ENCODE data around the gene NINJ1.

The NINJ1 gene

DNA sequence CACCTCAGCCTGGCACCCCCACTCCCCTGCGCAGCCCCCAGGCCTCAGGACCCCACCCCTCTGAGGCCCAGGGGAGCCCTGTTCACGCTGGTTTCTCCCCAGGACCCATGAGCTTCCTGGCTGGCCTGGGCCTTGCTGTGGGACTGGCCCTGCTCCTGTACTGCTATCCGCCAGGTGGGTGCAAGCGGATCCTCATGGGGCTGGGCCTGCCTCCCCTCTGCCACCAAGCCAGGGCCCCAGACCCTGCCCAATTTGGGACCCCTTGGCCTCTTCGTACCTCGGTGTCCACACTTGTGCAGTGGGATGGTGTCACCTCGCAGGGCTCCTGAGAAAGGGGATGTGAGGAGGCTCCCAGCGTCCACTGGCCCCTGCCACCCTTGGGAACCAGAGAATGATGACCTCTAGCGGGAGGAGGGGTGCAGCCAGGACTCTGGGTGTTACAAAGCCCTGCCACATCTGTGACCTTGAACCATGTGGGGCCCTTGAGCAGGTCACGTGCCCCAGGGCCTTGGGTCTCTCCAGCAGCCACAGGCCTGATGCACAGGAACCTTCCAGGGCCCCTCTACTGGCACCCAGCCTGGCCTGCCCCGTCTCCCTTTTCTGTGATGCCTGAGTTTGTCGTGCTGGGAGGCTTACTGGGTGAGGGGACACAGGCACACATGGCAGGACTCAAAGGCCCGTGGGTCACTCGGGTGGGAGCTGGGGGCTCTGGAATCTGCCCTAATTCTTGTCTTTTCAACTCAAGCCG is 21.8 kb downstream of the NINJ1 start:
- Histone ChIP-seq H3K36me3 (replicated peaks in 1 of 2; ENCODE audit: control insufficient read depth in 2 of 2, insufficient read depth in 2 of 2, low read length in 2 of 2) (peaks cover 0 to 5% of the 10 kb centered on the region in 2 donors), H4K8ac (ENCODE audit: low read depth, low read length) (no peak overlapping the region), H2BK15ac (ENCODE audit: low read length) (no peak overlapping the region), H3K4me3 (ENCODE audit: low read length in 2 of 2) (no peak overlapping the region), H2BK5ac (ENCODE audit: low read length) (peak overlapping the region; percentile 39), H3K18ac (ENCODE audit: low read length) (peak overlapping the region; percentile 28), H3K23ac (ENCODE audit: low read depth, low read length, poor library complexity) (peak overlapping the region; percentile 85), H2BK12ac (ENCODE audit: low read length) (peak overlapping the region; percentile 22), H2AK5ac (ENCODE audit: low read depth, low read length) (peak overlapping the region; percentile 28), H3K4me2 (ENCODE audit: insufficient read depth, low read length, poor library complexity, severe bottlenecking) (no peak overlapping the region), H4K91ac (ENCODE audit: low read depth, low read length, poor library complexity) (no peak overlapping the region), H3K9me3 (replicated peaks in 1 of 2; ENCODE audit: control insufficient read depth in 2 of 2, insufficient read depth in 1 of 2, low read depth in 1 of 2, low read length in 2 of 2) (no peaks in the 10 kb centered on the region), H3K4ac (ENCODE audit: low read length) (no peak overlapping the region), H3K79me1 (ENCODE audit: low read depth, low read length) (peaks cover 2% of the 10 kb centered on the region), H2BK120ac (ENCODE audit: low read depth, low read length) (peak overlapping the region; percentile 41), H3K14ac (ENCODE audit: low read length) (no peak overlapping the region), H3K4me1 (ENCODE audit: control insufficient read depth in 2 of 2, insufficient read depth in 1 of 2, low read depth in 1 of 2, low read length in 2 of 2) (peaks cover 0 to 5% of the 10 kb centered on the region in 2 donors), H3K9ac (ENCODE audit: low read depth, low read length, poor library complexity) (peak overlapping the region; percentile 44), H3K27me3 (ENCODE audit: control insufficient read depth in 3 of 3, insufficient read depth in 3 of 3, low read depth in 1 of 3, low read length in 3 of 3) (no peaks in the 10 kb centered on the region), H3K27ac (replicated peaks; ENCODE audit: low read length) (no peak overlapping the region), H2AFZ (ENCODE audit: low read length) (no peak overlapping the region)
- no peak for DNase-seq (ENCODE audit: low spot score)
- no CpG with 5 or more reads among the region's 15 CpGs for WGBS, 2 donors (ENCODE audit: extremely low coverage in 2 of 2, insufficient read length in 2 of 2, insufficient replicate concordance in 1 of 2)

DNA sequence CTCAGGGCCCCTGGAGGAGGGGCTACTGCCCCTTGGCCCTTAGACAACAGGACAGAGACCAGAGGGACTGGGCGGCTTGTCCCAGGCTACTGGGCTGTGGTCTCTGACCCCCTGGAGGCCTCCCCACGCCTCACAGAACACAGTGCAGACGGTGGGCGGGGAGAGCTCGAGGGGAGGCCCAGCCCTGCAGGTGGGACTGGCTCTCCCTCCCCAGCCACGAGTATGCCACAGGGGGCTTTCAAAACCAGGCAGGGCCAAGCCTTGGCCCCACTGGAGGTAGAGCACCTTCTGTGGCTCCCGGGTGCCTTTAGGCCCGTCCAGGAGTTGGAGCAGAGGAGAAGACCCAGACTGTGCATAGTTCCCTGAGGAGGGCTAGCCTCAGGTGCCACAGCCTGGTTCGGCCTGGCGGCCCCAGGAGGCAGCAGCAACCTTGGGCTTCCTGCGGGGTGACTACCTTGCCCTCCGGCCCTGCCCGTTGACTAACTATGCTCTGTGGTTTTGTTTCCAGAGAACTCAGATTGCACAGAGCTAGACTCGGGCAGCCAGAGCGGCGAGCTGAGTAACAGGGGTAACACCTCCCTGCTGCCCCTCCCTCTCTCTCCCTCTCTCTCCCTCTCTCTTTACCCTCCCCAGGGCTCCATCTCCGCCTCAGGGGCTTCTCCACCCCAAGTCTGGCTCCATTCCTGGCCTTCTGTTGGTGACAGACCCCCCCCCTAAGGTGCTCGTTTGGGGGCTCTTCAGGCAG is 22.5 kb downstream of the NINJ1 start:
- Histone ChIP-seq H3K4me1 (ENCODE audit: control insufficient read depth in 2 of 2, insufficient read depth in 1 of 2, low read depth in 1 of 2, low read length in 2 of 2) (peaks cover 0 to 5% of the 10 kb centered on the region in 2 donors), H3K27me3 (ENCODE audit: control insufficient read depth in 3 of 3, insufficient read depth in 3 of 3, low read depth in 1 of 3, low read length in 3 of 3) (no peaks in the 10 kb centered on the region), H3K27ac (replicated peaks; ENCODE audit: low read length) (no peak overlapping the region), H3K9me3 (replicated peaks in 1 of 2; ENCODE audit: control insufficient read depth in 2 of 2, insufficient read depth in 1 of 2, low read depth in 1 of 2, low read length in 2 of 2) (no peaks in the 10 kb centered on the region), H3K79me1 (ENCODE audit: low read depth, low read length) (peaks cover 2% of the 10 kb centered on the region), H3K4ac (ENCODE audit: low read length) (peak overlapping the region; percentile 76), H3K9ac (ENCODE audit: low read depth, low read length, poor library complexity) (peak overlapping the region; percentile 60), H3K23ac (ENCODE audit: low read depth, low read length, poor library complexity) (peak overlapping the region; percentile 85), H2AK5ac (ENCODE audit: low read depth, low read length) (no peak overlapping the region), H2BK5ac (ENCODE audit: low read length) (peak overlapping the region; percentile 66), H3K14ac (ENCODE audit: low read length) (no peak overlapping the region), H2BK12ac (ENCODE audit: low read length) (peak overlapping the region; percentile 41), H2AFZ (ENCODE audit: low read length) (no peak overlapping the region), H3K18ac (ENCODE audit: low read length) (no peak overlapping the region), H3K36me3 (replicated peaks in 1 of 2; ENCODE audit: control insufficient read depth in 2 of 2, insufficient read depth in 2 of 2, low read length in 2 of 2) (peaks cover 0 to 5% of the 10 kb centered on the region in 2 donors), H2BK120ac (ENCODE audit: low read depth, low read length) (no peak overlapping the region), H2BK15ac (ENCODE audit: low read length) (no peak overlapping the region), H4K8ac (ENCODE audit: low read depth, low read length) (no peak overlapping the region), H3K4me2 (ENCODE audit: insufficient read depth, low read length, poor library complexity, severe bottlenecking) (no peak overlapping the region), H3K4me3 (ENCODE audit: low read length in 2 of 2) (no peak overlapping the region), H4K91ac (ENCODE audit: low read depth, low read length, poor library complexity) (no peak overlapping the region)
- DNase-seq (ENCODE audit: low spot score): no peak
- WGBS, 2 donors (ENCODE audit: extremely low coverage in 2 of 2, insufficient read length in 2 of 2, insufficient replicate concordance in 1 of 2): no CpG with 5 or more reads among the region's 18 CpGs

DNA sequence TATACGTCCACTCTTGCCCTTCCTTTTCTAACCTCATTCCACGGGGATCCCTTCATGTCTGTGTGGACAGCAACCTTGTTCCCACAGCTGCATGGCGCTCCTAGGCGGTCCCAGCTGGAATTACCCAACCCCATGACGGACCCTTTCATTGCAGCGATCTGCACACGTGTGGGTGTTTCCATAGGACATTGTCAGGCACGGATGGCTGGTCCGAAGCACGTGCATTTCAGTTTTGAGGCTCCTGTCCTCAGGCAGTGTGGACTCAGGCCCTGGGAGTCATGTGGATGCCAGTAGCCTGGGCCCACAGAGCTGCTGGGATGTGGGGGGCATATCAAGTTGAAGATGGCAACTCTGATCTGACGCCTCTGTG is 23.1 kb downstream of the NINJ1 start:
- no peak for DNase-seq (ENCODE audit: low spot score)
- H2AFZ ChIP-seq (ENCODE audit: low read length): no peak overlapping the region

DNA sequence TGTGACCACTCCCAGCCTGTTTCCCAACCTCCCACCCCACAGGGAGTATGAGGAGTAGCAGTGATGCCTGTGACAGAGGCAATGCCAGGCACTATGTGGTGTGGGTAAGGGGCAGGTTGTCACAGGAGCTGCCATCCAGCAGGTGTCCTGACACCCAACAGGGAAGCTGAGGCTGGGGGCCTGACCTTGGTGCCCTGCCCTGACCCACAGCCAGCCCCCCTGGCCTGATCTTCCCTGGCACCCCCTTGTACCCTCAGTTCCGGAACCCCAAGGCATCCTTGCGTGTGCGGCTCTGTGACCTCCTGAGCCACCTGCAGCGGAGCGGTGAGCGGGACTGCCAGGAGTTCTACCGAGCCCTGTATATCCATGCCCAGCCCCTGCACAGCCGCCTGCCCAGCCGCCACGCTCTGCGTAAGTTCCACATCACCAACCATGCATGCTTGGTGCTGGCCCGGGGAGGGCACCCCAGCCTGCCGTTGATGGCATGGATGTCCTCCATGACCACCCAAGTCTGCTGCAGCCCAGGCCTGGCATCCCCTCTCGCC is 23.7 kb downstream of the NINJ1 start:
- DNase-seq (ENCODE audit: low spot score): no peak
- no peak overlapping the region for H2BK5ac ChIP-seq (ENCODE audit: low read length)
- H2BK15ac ChIP-seq (ENCODE audit: low read length): no peak overlapping the region
- peak overlapping the region; percentile 21 for H3K14ac ChIP-seq (ENCODE audit: low read length)
- H3K27me3 ChIP-seq (ENCODE audit: control insufficient read depth in 3 of 3, insufficient read depth in 3 of 3, low read depth in 1 of 3, low read length in 3 of 3): no peaks in the 10 kb centered on the region
- no peak overlapping the region for H3K4me2 ChIP-seq (ENCODE audit: insufficient read depth, low read length, poor library complexity, severe bottlenecking)
- H2AFZ ChIP-seq (ENCODE audit: low read length): no peak overlapping the region
- no peak overlapping the region for H3K9ac ChIP-seq (ENCODE audit: low read depth, low read length, poor library complexity)
- H4K8ac ChIP-seq (ENCODE audit: low read depth, low read length): peak overlapping the region; percentile 43
- H2BK12ac ChIP-seq (ENCODE audit: low read length): peak overlapping the region; percentile 58
- no peak overlapping the region for H3K4me3 ChIP-seq (ENCODE audit: low read length in 2 of 2)
- no peak overlapping the region for H3K18ac ChIP-seq (ENCODE audit: low read length)
- H2BK120ac ChIP-seq (ENCODE audit: low read depth, low read length): no peak overlapping the region
- no peak overlapping the region for H3K27ac ChIP-seq (replicated peaks; ENCODE audit: low read length)
- no peak overlapping the region for H4K91ac ChIP-seq (ENCODE audit: low read depth, low read length, poor library complexity)
- H3K36me3 ChIP-seq (replicated peaks in 1 of 2; ENCODE audit: control insufficient read depth in 2 of 2, insufficient read depth in 2 of 2, low read length in 2 of 2): peaks cover 0 to 5% of the 10 kb centered on the region in 2 donors
- H3K79me1 ChIP-seq (ENCODE audit: low read depth, low read length): peaks cover 2% of the 10 kb centered on the region
- no peak overlapping the region for H3K4ac ChIP-seq (ENCODE audit: low read length)
- WGBS, 2 donors (ENCODE audit: extremely low coverage in 2 of 2, insufficient read length in 2 of 2, insufficient replicate concordance in 1 of 2): no CpG with 5 or more reads among the region's 14 CpGs
- no peaks in the 10 kb centered on the region for H3K4me1 ChIP-seq (ENCODE audit: control insufficient read depth in 2 of 2, insufficient read depth in 1 of 2, low read depth in 1 of 2, low read length in 2 of 2)
- H3K23ac ChIP-seq (ENCODE audit: low read depth, low read length, poor library complexity): peak overlapping the region; percentile 95
- peak overlapping the region; percentile 56 for H2AK5ac ChIP-seq (ENCODE audit: low read depth, low read length)
- H3K9me3 ChIP-seq (replicated peaks in 1 of 2; ENCODE audit: control insufficient read depth in 2 of 2, insufficient read depth in 1 of 2, low read depth in 1 of 2, low read length in 2 of 2): no peaks in the 10 kb centered on the region

More for the DNA sequence above, 23.1 kb downstream of the NINJ1 start:
- H3K23ac ChIP-seq (ENCODE audit: low read depth, low read length, poor library complexity): peak overlapping the region; percentile 65
- H3K9ac ChIP-seq (ENCODE audit: low read depth, low read length, poor library complexity): peak overlapping the region; percentile 60
- no peak overlapping the region for H3K4me3 ChIP-seq (ENCODE audit: low read length in 2 of 2)
- peak overlapping the region; percentile 66 for H2BK5ac ChIP-seq (ENCODE audit: low read length)
- H3K14ac ChIP-seq (ENCODE audit: low read length): no peak overlapping the region
- H3K4ac ChIP-seq (ENCODE audit: low read length): no peak overlapping the region
- H3K27ac ChIP-seq (replicated peaks; ENCODE audit: low read length): no peak overlapping the region
- H2BK12ac ChIP-seq (ENCODE audit: low read length): no peak overlapping the region
- no peak overlapping the region for H4K91ac ChIP-seq (ENCODE audit: low read depth, low read length, poor library complexity)
- peaks cover 0 to 5% of the 10 kb centered on the region in 2 donors for H3K36me3 ChIP-seq (replicated peaks in 1 of 2; ENCODE audit: control insufficient read depth in 2 of 2, insufficient read depth in 2 of 2, low read length in 2 of 2)
- peaks cover 2% of the 10 kb centered on the region for H3K79me1 ChIP-seq (ENCODE audit: low read depth, low read length)
- no peaks in the 10 kb centered on the region for H3K9me3 ChIP-seq (replicated peaks in 1 of 2; ENCODE audit: control insufficient read depth in 2 of 2, insufficient read depth in 1 of 2, low read depth in 1 of 2, low read length in 2 of 2)
- no peak overlapping the region for H2AK5ac ChIP-seq (ENCODE audit: low read depth, low read length)
- H4K8ac ChIP-seq (ENCODE audit: low read depth, low read length): no peak overlapping the region
- WGBS, 2 donors (ENCODE audit: extremely low coverage in 2 of 2, insufficient read length in 2 of 2, insufficient replicate concordance in 1 of 2): no CpG with 5 or more reads among the region's 11 CpGs
- H3K18ac ChIP-seq (ENCODE audit: low read length): no peak overlapping the region
- H2BK120ac ChIP-seq (ENCODE audit: low read depth, low read length): no peak overlapping the region
- peaks cover 0 to under 1% of the 10 kb centered on the region in 2 donors for H3K4me1 ChIP-seq (ENCODE audit: control insufficient read depth in 2 of 2, insufficient read depth in 1 of 2, low read depth in 1 of 2, low read length in 2 of 2)
- H3K4me2 ChIP-seq (ENCODE audit: insufficient read depth, low read length, poor library complexity, severe bottlenecking): no peak overlapping the region
- H2BK15ac ChIP-seq (ENCODE audit: low read length): no peak overlapping the region
- no peaks in the 10 kb centered on the region for H3K27me3 ChIP-seq (ENCODE audit: control insufficient read depth in 3 of 3, insufficient read depth in 3 of 3, low read depth in 1 of 3, low read length in 3 of 3)

All from neuronal stem cell (in vitro differentiated cells).